Measurements from ENCODE around the gene LCP2. TPM values are rescaled to one million over a fixed set of nuclear protein-coding genes. Genes with fewer than 3 reads are reported as not detected.

LCP2 gene
- polyA plus RNA-seq, 4 donors = 2.9 to 14.1 (median 7.8) TPM

GRCh38 chr5:170225326-170226128 is 72.0 kb downstream of the LCP2 start:
- H3K27me3 ChIP-seq (ENCODE audit: control insufficient read depth in 3 of 3, insufficient read depth in 3 of 3, low read length in 3 of 3) = no peaks in the 10 kb centered on the region
- no peaks in the 10 kb centered on the region for H3K9me3 ChIP-seq (ENCODE audit: control insufficient read depth in 2 of 2, insufficient read depth in 1 of 2, low read depth in 1 of 2, low read length in 1 of 2)
- no peak for FAIRE-seq
- no peak overlapping the region for H3K4me3 ChIP-seq (ENCODE audit: low read depth in 1 of 3, low read length in 3 of 3)
- no peak overlapping the region for H3K27ac ChIP-seq (ENCODE audit: low read depth in 1 of 3, low read length in 2 of 3)
- peak; percentile 48 to 54 for DNase-seq
- peaks cover 0 to 4% (median 3%) of the 10 kb centered on the region in 3 donors for H3K4me1 ChIP-seq (ENCODE audit: control insufficient read depth in 3 of 3, insufficient read depth in 2 of 3, low read depth in 1 of 3, low read length in 2 of 3)
- H3K36me3 ChIP-seq (ENCODE audit: control insufficient read depth in 3 of 3, insufficient read depth in 2 of 3, low read depth in 1 of 3, low read length in 3 of 3) = no peaks in the 10 kb centered on the region
- WGBS, 3 donors = 45 to 54% (median 48%) methylated on average over 7 of the region's 7 CpGs

- no peak for FAIRE-seq
- no peak overlapping the region for H3K27ac ChIP-seq (ENCODE audit: low read depth in 1 of 3, low read length in 2 of 3)
- WGBS, 3 donors = 64 to 70% (median 65%) methylated on average over 5 of the region's 5 CpGs
Observed at GRCh38 chr5:170223906-170224305, 73.7 kb downstream of the LCP2 start.

GRCh38 chr5:170223360-170223759 is 74.2 kb downstream of the LCP2 start:
- Histone ChIP-seq H3K27me3 (ENCODE audit: control insufficient read depth in 3 of 3, insufficient read depth in 3 of 3, low read length in 3 of 3) (no peaks in the 10 kb centered on the region), H3K36me3 (ENCODE audit: control insufficient read depth in 3 of 3, insufficient read depth in 2 of 3, low read depth in 1 of 3, low read length in 3 of 3) (no peaks in the 10 kb centered on the region), H3K9me3 (ENCODE audit: control insufficient read depth in 2 of 2, insufficient read depth in 1 of 2, low read depth in 1 of 2, low read length in 1 of 2) (no peaks in the 10 kb centered on the region), H3K4me1 (ENCODE audit: control insufficient read depth in 3 of 3, insufficient read depth in 2 of 3, low read depth in 1 of 3, low read length in 2 of 3) (peaks cover 0 to 4% (median 3%) of the 10 kb centered on the region in 3 donors), H3K27ac (ENCODE audit: low read depth in 1 of 3, low read length in 2 of 3) (no peak overlapping the region), H3K4me3 (ENCODE audit: low read depth in 1 of 3, low read length in 3 of 3) (no peak overlapping the region)
- FAIRE-seq = no peak
- DNase-seq = no peak

More at GRCh38 chr5:170223906-170224305, 73.7 kb downstream of the LCP2 start:
- Histone ChIP-seq H3K36me3 (ENCODE audit: control insufficient read depth in 3 of 3, insufficient read depth in 2 of 3, low read depth in 1 of 3, low read length in 3 of 3) (no peaks in the 10 kb centered on the region), H3K4me3 (ENCODE audit: low read depth in 1 of 3, low read length in 3 of 3) (no peak overlapping the region), H3K9me3 (ENCODE audit: control insufficient read depth in 2 of 2, insufficient read depth in 1 of 2, low read depth in 1 of 2, low read length in 1 of 2) (no peaks in the 10 kb centered on the region), H3K4me1 (ENCODE audit: control insufficient read depth in 3 of 3, insufficient read depth in 2 of 3, low read depth in 1 of 3, low read length in 2 of 3) (peaks cover 0 to 4% (median 3%) of the 10 kb centered on the region in 3 donors), H3K27me3 (ENCODE audit: control insufficient read depth in 3 of 3, insufficient read depth in 3 of 3, low read length in 3 of 3) (no peaks in the 10 kb centered on the region)
- no peak for DNase-seq

- no peaks in the 10 kb centered on the region for H3K36me3 ChIP-seq (ENCODE audit: control insufficient read depth in 3 of 3, insufficient read depth in 2 of 3, low read depth in 1 of 3, low read length in 3 of 3)
- no peaks in the 10 kb centered on the region for H3K9me3 ChIP-seq (ENCODE audit: control insufficient read depth in 2 of 2, insufficient read depth in 1 of 2, low read depth in 1 of 2, low read length in 1 of 2)
- H3K27me3 ChIP-seq (ENCODE audit: control insufficient read depth in 3 of 3, insufficient read depth in 3 of 3, low read length in 3 of 3) = no peaks in the 10 kb centered on the region
- no peak for FAIRE-seq
- 38 to 48% (median 46%) methylated on average over 6 of the region's 6 CpGs for WGBS, 3 donors
- peak in 1 of 2 donors; percentile 26 for DNase-seq
- no peak overlapping the region for H3K4me3 ChIP-seq (ENCODE audit: low read depth in 1 of 3, low read length in 3 of 3)
- H3K27ac ChIP-seq (ENCODE audit: low read depth in 1 of 3, low read length in 2 of 3) = peak overlapping the region in 1 of 3 donors; percentile 11
- H3K4me1 ChIP-seq (ENCODE audit: control insufficient read depth in 3 of 3, insufficient read depth in 2 of 3, low read depth in 1 of 3, low read length in 2 of 3) = peaks cover 0 to 4% (median 3%) of the 10 kb centered on the region in 3 donors
Observed at GRCh38 chr5:170221327-170221741, 76.2 kb downstream of the LCP2 start.

GRCh38 chr5:170220191-170220590 is 77.4 kb downstream of the LCP2 start:
- H3K4me3 ChIP-seq (ENCODE audit: low read depth in 1 of 3, low read length in 3 of 3) = no peak overlapping the region
- no peak for FAIRE-seq
- no peak overlapping the region for H3K27ac ChIP-seq (ENCODE audit: low read depth in 1 of 3, low read length in 2 of 3)
- no peak for DNase-seq
- H3K27me3 ChIP-seq (ENCODE audit: control insufficient read depth in 3 of 3, insufficient read depth in 3 of 3, low read length in 3 of 3) = no peaks in the 10 kb centered on the region
- WGBS, 3 donors = 56 to 69% (median 61%) methylated on average over 2 of the region's 2 CpGs
- no peaks in the 10 kb centered on the region for H3K9me3 ChIP-seq (ENCODE audit: control insufficient read depth in 2 of 2, insufficient read depth in 1 of 2, low read depth in 1 of 2, low read length in 1 of 2)
- no peaks in the 10 kb centered on the region for H3K36me3 ChIP-seq (ENCODE audit: control insufficient read depth in 3 of 3, insufficient read depth in 2 of 3, low read depth in 1 of 3, low read length in 3 of 3)
- H3K4me1 ChIP-seq (ENCODE audit: control insufficient read depth in 3 of 3, insufficient read depth in 2 of 3, low read depth in 1 of 3, low read length in 2 of 3) = peaks cover 0 to 4% (median 0%) of the 10 kb centered on the region in 3 donors

GRCh38 chr5:170219615-170220014 is 78.0 kb downstream of the LCP2 start:
- FAIRE-seq (no peak), DNase-seq (no peak)
- Histone ChIP-seq H3K9me3 (ENCODE audit: control insufficient read depth in 2 of 2, insufficient read depth in 1 of 2, low read depth in 1 of 2, low read length in 1 of 2) (no peaks in the 10 kb centered on the region), H3K36me3 (ENCODE audit: control insufficient read depth in 3 of 3, insufficient read depth in 2 of 3, low read depth in 1 of 3, low read length in 3 of 3) (no peaks in the 10 kb centered on the region), H3K4me1 (ENCODE audit: control insufficient read depth in 3 of 3, insufficient read depth in 2 of 3, low read depth in 1 of 3, low read length in 2 of 3) (peaks cover 0 to 4% (median 0%) of the 10 kb centered on the region in 3 donors), H3K27me3 (ENCODE audit: control insufficient read depth in 3 of 3, insufficient read depth in 3 of 3, low read length in 3 of 3) (no peaks in the 10 kb centered on the region), H3K4me3 (ENCODE audit: low read depth in 1 of 3, low read length in 3 of 3) (no peak overlapping the region), H3K27ac (ENCODE audit: low read depth in 1 of 3, low read length in 2 of 3) (no peak overlapping the region)
- 16 to 60% (median 39%) methylated on average over 2 of the region's 2 CpGs for WGBS, 3 donors

GRCh38 chr5:170218726-170219125 is 78.9 kb downstream of the LCP2 start:
- DNase-seq (no peak), FAIRE-seq (no peak)
- 67 to 76% (median 70%) methylated on average over 1 of the region's 1 CpG for WGBS, 3 donors
- Histone ChIP-seq H3K9me3 (ENCODE audit: control insufficient read depth in 2 of 2, insufficient read depth in 1 of 2, low read depth in 1 of 2, low read length in 1 of 2) (no peaks in the 10 kb centered on the region), H3K4me3 (ENCODE audit: low read depth in 1 of 3, low read length in 3 of 3) (no peak overlapping the region), H3K27me3 (ENCODE audit: control insufficient read depth in 3 of 3, insufficient read depth in 3 of 3, low read length in 3 of 3) (no peaks in the 10 kb centered on the region), H3K36me3 (ENCODE audit: control insufficient read depth in 3 of 3, insufficient read depth in 2 of 3, low read depth in 1 of 3, low read length in 3 of 3) (no peaks in the 10 kb centered on the region), H3K4me1 (ENCODE audit: control insufficient read depth in 3 of 3, insufficient read depth in 2 of 3, low read depth in 1 of 3, low read length in 2 of 3) (peaks cover 0 to 4% (median 0%) of the 10 kb centered on the region in 3 donors), H3K27ac (ENCODE audit: low read depth in 1 of 3, low read length in 2 of 3) (no peak overlapping the region)

GRCh38 chr5:170217831-170218230 is 79.7 kb downstream of the LCP2 start:
- WGBS, 3 donors = 76 to 87% (median 79%) methylated on average over 5 of the region's 5 CpGs
- FAIRE-seq = no peak
- H3K4me3 ChIP-seq (ENCODE audit: low read depth in 1 of 3, low read length in 3 of 3) = no peak overlapping the region

More at GRCh38 chr5:170217831-170218230, 79.7 kb downstream of the LCP2 start:
- Histone ChIP-seq H3K27me3 (ENCODE audit: control insufficient read depth in 3 of 3, insufficient read depth in 3 of 3, low read length in 3 of 3) (no peaks in the 10 kb centered on the region), H3K27ac (ENCODE audit: low read depth in 1 of 3, low read length in 2 of 3) (no peak overlapping the region), H3K4me1 (ENCODE audit: control insufficient read depth in 3 of 3, insufficient read depth in 2 of 3, low read depth in 1 of 3, low read length in 2 of 3) (peaks cover 0 to 4% (median 0%) of the 10 kb centered on the region in 3 donors), H3K36me3 (ENCODE audit: control insufficient read depth in 3 of 3, insufficient read depth in 2 of 3, low read depth in 1 of 3, low read length in 3 of 3) (no peaks in the 10 kb centered on the region), H3K9me3 (ENCODE audit: control insufficient read depth in 2 of 2, insufficient read depth in 1 of 2, low read depth in 1 of 2, low read length in 1 of 2) (no peaks in the 10 kb centered on the region)
- no peak for DNase-seq
